ENCODE results near the gene USH1G.
"Not testable (repeated sequence)": the region's sequence is repeated elsewhere in the genome, so short reads cannot be mapped to it uniquely, and the experiment has no call there.

Gene USH1G

GRCh38 chr17:74872313-74873036 lies 50.6 kb downstream of the USH1G start, which contains the start of gene FDXR:
FDXR (minus strand) TSS chr17:74872994; CDS start chr17:74872944, 50 bp downstream.
- H3K4me3 ChIP-seq (ENCODE audit: extremely low read depth, insufficient read depth, low read length, poor library complexity, severe bottlenecking), result peak within 1 kb of the TSS; percentile 68

GRCh38 chr17:74871356-74872076 lies 51.5 kb downstream of the USH1G start:
- Histone ChIP-seq H3K36me3 (ENCODE audit: control insufficient read depth, insufficient read depth, low read length) (peaks cover 7% of the 10 kb centered on the region), H3K9me3 (ENCODE audit: control insufficient read depth, low read length) (no peaks in the 10 kb centered on the region), H3K4me1 (ENCODE audit: control insufficient read depth, insufficient read depth, low read length, poor library complexity, severe bottlenecking) (peaks cover 19% of the 10 kb centered on the region), H3K4me3 (ENCODE audit: extremely low read depth, insufficient read depth, low read length, poor library complexity, severe bottlenecking) (peak overlapping the region; percentile 68), H3K27ac (ENCODE audit: low read depth, low read length, severe bottlenecking) (no peak overlapping the region)
- WGBS, 2 experiments (ENCODE audit: insufficient coverage in 2 of 2), result 88 to 92% methylated on average over 6 to 7 of the region's 11 CpGs

More at GRCh38 chr17:74872313-74873036, 50.6 kb downstream of the USH1G start, which contains the start of gene FDXR:
- 6 to 7% methylated on average over 30 to 35 of the region's 38 CpGs for WGBS, 2 experiments (ENCODE audit: insufficient coverage in 2 of 2)
- Histone ChIP-seq H3K4me1 (ENCODE audit: control insufficient read depth, insufficient read depth, low read length, poor library complexity, severe bottlenecking) (peaks cover 19% of the 10 kb centered on the region), H3K9me3 (ENCODE audit: control insufficient read depth, low read length) (no peaks in the 10 kb centered on the region), H3K27ac (ENCODE audit: low read depth, low read length, severe bottlenecking) (peak within 1 kb of the TSS; percentile 63), H3K36me3 (ENCODE audit: control insufficient read depth, insufficient read depth, low read length) (peaks cover 4% of the 10 kb centered on the region)

DNA sequence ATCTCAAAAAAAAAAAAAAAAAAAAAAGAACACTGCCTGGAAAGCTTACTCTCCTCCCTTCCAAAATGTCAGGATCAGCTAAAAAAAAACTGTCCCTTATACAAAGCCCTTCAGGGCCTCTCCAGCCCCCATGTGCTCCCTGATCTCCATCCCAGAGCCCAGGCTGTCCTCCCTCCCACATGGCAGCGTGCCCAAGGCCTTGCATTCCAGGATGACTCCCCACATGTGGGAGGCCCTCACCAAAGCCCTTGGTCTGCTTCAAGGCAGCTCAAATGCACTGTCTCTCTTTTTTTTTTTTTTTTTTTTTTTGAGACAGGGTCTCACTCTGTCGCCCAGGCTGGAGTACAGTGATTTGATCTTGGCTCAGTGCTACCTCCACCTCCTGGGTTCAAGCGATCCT lies 52.5 kb downstream of the USH1G start:
- 93 to 100% methylated on average over 1 to 3 of the region's 3 CpGs for WGBS, 2 experiments (ENCODE audit: insufficient coverage in 2 of 2)
- Histone ChIP-seq H3K27ac (ENCODE audit: low read depth, low read length, severe bottlenecking) (no peak overlapping the region), H3K4me1 (ENCODE audit: control insufficient read depth, insufficient read depth, low read length, poor library complexity, severe bottlenecking) (peaks cover 19% of the 10 kb centered on the region), H3K4me3 (ENCODE audit: extremely low read depth, insufficient read depth, low read length, poor library complexity, severe bottlenecking) (no peak overlapping the region), H3K36me3 (ENCODE audit: control insufficient read depth, insufficient read depth, low read length) (peaks cover 14% of the 10 kb centered on the region), H3K9me3 (ENCODE audit: control insufficient read depth, low read length) (no peaks in the 10 kb centered on the region)

DNA sequence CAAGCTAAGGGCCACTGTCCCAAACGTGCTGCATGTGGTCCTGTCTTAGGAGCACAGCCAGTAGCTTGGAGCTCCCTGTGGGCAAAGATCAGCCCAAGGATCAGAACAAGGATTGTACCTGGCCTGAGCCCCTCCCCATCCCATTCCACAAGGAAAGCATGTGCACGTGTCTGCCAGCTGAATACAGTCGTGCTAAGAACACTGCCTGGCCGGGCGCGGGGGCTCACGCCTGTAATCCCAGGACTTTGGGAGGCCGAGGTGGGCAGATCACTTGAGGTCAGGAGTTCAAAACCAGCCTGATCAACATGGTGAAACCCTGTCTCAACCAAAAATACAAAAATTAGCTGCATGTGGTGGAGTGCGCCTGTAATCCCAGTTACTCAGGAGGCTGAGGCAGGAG lies 53.0 kb downstream of the USH1G start:
- H3K36me3 ChIP-seq (ENCODE audit: control insufficient read depth, insufficient read depth, low read length), result peaks cover 17% of the 10 kb centered on the region

DNA sequence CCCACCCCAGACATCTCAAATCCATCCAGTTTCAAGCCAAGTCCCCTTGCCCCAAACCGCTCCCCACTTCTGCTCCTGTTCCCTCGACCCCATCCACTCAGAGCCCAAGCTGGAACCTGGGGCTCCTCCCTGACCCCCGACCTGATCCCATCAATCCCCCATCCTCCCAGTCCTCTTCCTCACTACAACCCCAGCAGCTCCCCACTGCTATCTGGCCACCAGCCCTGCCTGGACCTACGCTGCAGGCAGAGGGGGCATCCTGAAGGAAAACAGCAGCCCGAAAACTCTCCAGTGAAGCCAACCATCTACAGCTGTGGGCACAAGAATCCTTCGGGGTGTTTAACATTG lies 54.2 kb downstream of the USH1G start:
- H3K36me3 ChIP-seq (ENCODE audit: control insufficient read depth, insufficient read depth, low read length), result peaks cover 23% of the 10 kb centered on the region

More for the DNA sequence above, 53.0 kb downstream of the USH1G start:
- not testable (repeated sequence) for H3K4me3 ChIP-seq (ENCODE audit: extremely low read depth, insufficient read depth, low read length, poor library complexity, severe bottlenecking); H3K9me3 ChIP-seq (ENCODE audit: control insufficient read depth, low read length); H3K27ac ChIP-seq (ENCODE audit: low read depth, low read length, severe bottlenecking)
- WGBS, 2 experiments (ENCODE audit: insufficient coverage in 2 of 2), result 86 to 95% methylated on average over 7 to 8 of the region's 9 CpGs
- peaks cover 19% of the 10 kb centered on the region for H3K4me1 ChIP-seq (ENCODE audit: control insufficient read depth, insufficient read depth, low read length, poor library complexity, severe bottlenecking)

DNA sequence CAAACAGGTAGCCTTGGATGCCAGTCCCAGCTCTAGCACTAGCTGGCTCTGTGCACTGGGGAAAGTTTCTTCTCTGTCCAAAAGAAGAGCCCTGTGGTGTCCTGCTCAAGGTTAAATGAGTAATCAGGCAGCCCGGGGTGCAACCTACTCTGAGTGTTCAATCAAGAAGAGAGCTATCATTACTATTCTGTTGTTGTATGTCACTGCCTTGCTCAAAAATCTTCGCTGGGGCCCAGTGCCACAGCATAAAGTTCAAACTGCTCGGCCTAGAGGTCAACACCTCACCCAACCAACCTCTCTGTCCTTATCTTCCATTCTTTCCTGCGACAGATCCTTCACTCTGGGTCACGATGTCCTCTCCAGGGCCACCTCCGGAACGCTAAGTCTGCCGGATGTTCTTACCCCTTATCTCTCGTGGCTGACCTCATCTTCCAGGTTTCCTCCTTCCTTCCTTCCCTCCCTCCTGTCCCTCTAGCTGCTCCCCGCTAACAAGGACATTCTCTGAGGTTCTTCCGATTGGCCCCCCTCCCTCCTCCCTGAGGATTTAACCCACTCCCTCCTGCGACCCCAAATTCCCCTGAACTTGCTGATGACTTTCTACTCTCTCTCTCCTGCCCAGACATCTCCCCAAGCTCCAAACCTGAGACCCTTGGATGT lies 54.7 kb downstream of the USH1G start:
- 84 to 93% methylated on average over 9 to 12 of the region's 12 CpGs for WGBS, 2 experiments (ENCODE audit: insufficient coverage in 2 of 2)
- peaks cover 28% of the 10 kb centered on the region for H3K36me3 ChIP-seq (ENCODE audit: control insufficient read depth, insufficient read depth, low read length)
- H3K9me3 ChIP-seq (ENCODE audit: control insufficient read depth, low read length), result no peaks in the 10 kb centered on the region
- no peak overlapping the region for H3K4me3 ChIP-seq (ENCODE audit: extremely low read depth, insufficient read depth, low read length, poor library complexity, severe bottlenecking)
- H3K27ac ChIP-seq (ENCODE audit: low read depth, low read length, severe bottlenecking), result no peak overlapping the region
- peaks cover 19% of the 10 kb centered on the region for H3K4me1 ChIP-seq (ENCODE audit: control insufficient read depth, insufficient read depth, low read length, poor library complexity, severe bottlenecking)

More for the DNA sequence above, 54.2 kb downstream of the USH1G start:
- Histone ChIP-seq H3K4me1 (ENCODE audit: control insufficient read depth, insufficient read depth, low read length, poor library complexity, severe bottlenecking) (peaks cover 19% of the 10 kb centered on the region), H3K9me3 (ENCODE audit: control insufficient read depth, low read length) (no peaks in the 10 kb centered on the region), H3K4me3 (ENCODE audit: extremely low read depth, insufficient read depth, low read length, poor library complexity, severe bottlenecking) (no peak overlapping the region), H3K27ac (ENCODE audit: low read depth, low read length, severe bottlenecking) (no peak overlapping the region)
- 92% methylated on average over 6 of the region's 6 CpGs for WGBS, 2 experiments (ENCODE audit: insufficient coverage in 2 of 2)

DNA sequence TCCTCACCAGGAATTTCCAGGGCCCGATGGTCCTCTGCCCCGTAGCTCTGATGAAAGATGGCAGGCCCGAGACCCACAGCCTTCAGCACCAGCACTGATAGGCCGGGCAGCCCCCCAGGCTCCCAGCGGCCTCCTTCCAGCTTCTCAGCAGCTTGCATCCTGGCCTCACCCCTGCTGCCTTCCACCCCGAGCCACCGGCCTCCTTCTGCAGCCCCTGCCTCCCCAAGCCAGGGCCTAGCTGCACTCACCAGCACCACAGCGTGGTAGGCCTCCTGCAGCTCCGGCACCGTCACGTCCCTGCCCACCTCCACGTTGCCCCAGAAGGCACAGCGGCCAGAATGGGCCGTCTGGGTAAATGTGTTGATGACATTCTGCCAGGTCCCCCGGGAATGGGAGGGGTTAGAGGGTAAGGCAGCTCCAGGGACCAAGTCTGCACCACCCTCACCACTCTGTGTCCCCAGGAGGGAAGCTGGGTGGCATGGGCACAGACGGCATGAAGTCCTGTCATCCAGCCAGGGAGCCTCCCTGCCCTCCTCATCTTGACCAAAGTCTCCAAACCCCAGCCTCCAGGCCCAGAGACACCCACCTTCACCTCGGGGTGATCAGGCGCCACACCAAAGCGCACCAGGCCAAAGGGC lies 56.7 kb downstream of the USH1G start:
- Histone ChIP-seq H3K27ac (ENCODE audit: low read depth, low read length, severe bottlenecking) (no peak overlapping the region), H3K4me3 (ENCODE audit: extremely low read depth, insufficient read depth, low read length, poor library complexity, severe bottlenecking) (no peak overlapping the region), H3K36me3 (ENCODE audit: control insufficient read depth, insufficient read depth, low read length) (peaks cover 31% of the 10 kb centered on the region), H3K4me1 (ENCODE audit: control insufficient read depth, insufficient read depth, low read length, poor library complexity, severe bottlenecking) (peaks cover 12% of the 10 kb centered on the region), H3K9me3 (ENCODE audit: control insufficient read depth, low read length) (no peaks in the 10 kb centered on the region)
- 86 to 92% methylated on average over 8 to 12 of the region's 19 CpGs for WGBS, 2 experiments (ENCODE audit: insufficient coverage in 2 of 2)
